ENCODE measurements around the gene TSHZ1. TPM values are rescaled to one million over a fixed set of nuclear protein-coding genes. Genes with fewer than 3 reads are reported as not detected.

Gene TSHZ1
- total and polyA plus RNA-seq, 2 of the 8 experiments (the other 6 are each of a cell fraction or from before 2014, with no cell fraction given), result 0.03 to 0.32 TPM

DNA sequence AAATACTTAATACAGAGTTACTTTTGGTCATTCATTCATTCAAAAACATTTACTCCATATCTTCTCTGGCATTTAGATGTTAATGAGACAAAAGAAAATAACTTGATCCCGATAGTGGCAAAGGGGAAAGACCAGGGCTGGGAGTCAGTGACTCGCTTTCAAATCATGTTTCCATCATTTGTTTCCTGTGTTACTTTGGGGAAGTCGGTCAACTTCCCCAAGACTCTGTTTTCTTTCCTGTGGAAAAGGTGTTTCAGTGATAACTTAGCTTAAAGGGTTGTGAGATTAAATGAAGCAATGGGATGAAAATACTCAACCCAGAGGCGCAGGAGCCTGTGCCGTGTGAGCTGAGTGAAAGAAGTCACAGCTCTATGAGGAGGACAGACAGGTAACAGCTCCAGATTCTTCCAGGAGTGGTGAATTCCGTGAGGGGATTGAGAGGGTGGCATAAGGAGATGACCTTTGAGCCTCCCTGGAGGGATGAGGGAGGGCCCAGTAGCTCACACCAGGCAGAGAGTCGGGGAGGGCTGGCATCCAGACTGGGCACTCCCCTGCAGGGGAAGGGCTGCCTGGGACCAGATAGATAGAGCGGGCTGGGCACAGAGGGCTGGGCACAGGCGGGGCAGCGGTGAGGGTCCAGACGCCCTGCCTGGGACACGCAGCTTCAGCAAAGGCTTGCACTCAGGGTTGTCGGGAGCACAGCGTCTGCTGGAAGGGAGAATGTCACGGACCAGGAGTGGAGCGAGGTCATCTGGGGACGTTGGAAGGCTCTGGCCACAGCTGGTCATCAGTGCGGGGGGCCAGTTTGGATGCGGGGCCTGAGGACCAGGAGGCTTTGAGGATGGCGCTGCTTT lies 70.1 kb downstream of the TSHZ1 start:
- Histone ChIP-seq H4K91ac (replicated peaks; ENCODE audit: insufficient read length, low read length) (no peak overlapping the region), H2BK120ac (replicated peaks; ENCODE audit: low read depth, low read length) (no peak overlapping the region), H3K56ac (replicated peaks; ENCODE audit: insufficient read length, low read depth, low read length) (no peak overlapping the region), H3K9ac (replicated peaks in 1 of 4; ENCODE audit: extremely low read depth in 1 of 4, low read depth in 3 of 4, low read length in 3 of 4) (no peak overlapping the region), H4K8ac (ENCODE audit: extremely low read depth, insufficient read depth, low read length) (peak overlapping the region; percentile 35; the same call in 1 of the 2 replicates), H3K36me3 (ENCODE audit: control insufficient read depth in 2 of 4, insufficient read depth in 4 of 4, low read length in 3 of 4) (no peaks in the 10 kb centered on the region), H3K9me3 (ENCODE audit: insufficient read depth in 2 of 2, low read depth in 1 of 2, low read length in 1 of 2) (no peaks in the 10 kb centered on the region; a peak in 1 of 4 replicates), H2BK5ac (ENCODE audit: low read depth, low read length) (no peak overlapping the region), H3K23me2 (ENCODE audit: low read depth, low read length) (no peaks in the 10 kb centered on the region), H4K5ac (ENCODE audit: insufficient read length, low read depth, low read length) (no peak overlapping the region), H3K14ac (ENCODE audit: insufficient read length) (no peak overlapping the region), H2AFZ (ENCODE audit: low read length) (no peak overlapping the region), H3K4ac (replicated peaks; ENCODE audit: insufficient read length, low read depth, low read length) (no peak overlapping the region), H3K79me2 (ENCODE audit: control insufficient read depth in 1 of 2, insufficient read depth in 2 of 2, low read length in 2 of 2) (no peaks in the 10 kb centered on the region), H3K79me1 (ENCODE audit: low read depth, low read length) (no peaks in the 10 kb centered on the region), H3K4me1 (replicated peaks in 1 of 4; ENCODE audit: control insufficient read depth in 3 of 4, insufficient read depth in 4 of 4, low read length in 3 of 4) (peaks cover 0 to 2% (median 0%) of the 10 kb centered on the region in 4 experiments; a peak in 4 of 7 replicates), H3K23ac (ENCODE audit: insufficient read length) (no peak overlapping the region), H3K4me3 (ENCODE audit: extremely low read depth in 1 of 4, insufficient read depth in 2 of 4, low read depth in 3 of 4, low read length in 4 of 4) (no peak overlapping the region), H3K27me3 (replicated peaks in 1 of 4; ENCODE audit: control insufficient read depth in 3 of 4, extremely low read depth in 1 of 4, insufficient read depth in 3 of 4, low read length in 3 of 4) (no peaks in the 10 kb centered on the region), H2AK5ac (ENCODE audit: low read depth, low read length) (no peak overlapping the region), H2BK20ac (ENCODE audit: low read length) (no peak overlapping the region), H2BK15ac (ENCODE audit: low read length) (no peak overlapping the region), H2BK12ac (ENCODE audit: low read depth, low read length) (no peak overlapping the region), H3K4me2 (ENCODE audit: insufficient read depth in 1 of 2, low read depth in 2 of 2, low read length in 2 of 2) (no peak overlapping the region), H3K27ac (ENCODE audit: low read depth, low read length) (no peak overlapping the region), H4K20me1 (replicated peaks in 1 of 2; ENCODE audit: control insufficient read depth in 1 of 2, insufficient read depth in 2 of 2, low read length in 2 of 2) (no peaks in the 10 kb centered on the region), H3K18ac (ENCODE audit: extremely low read depth, low read length) (no peak overlapping the region)
- FAIRE-seq, result no peak
- POLR2A ChIA-PET (ENCODE audit: partially characterized antibody), result interaction anchor here (1.0 kb wide), 1 partner anchor 304 kb away, joined by 3 read pairs; no protein-coding TSS in a partner anchor
- CTCF ChIA-PET (ENCODE audit: partially characterized antibody), result interaction anchor here (0.6 kb wide), 1 partner anchor 130 kb away, joined by 3 read pairs; no protein-coding TSS in a partner anchor
- DNase-seq (ENCODE audit: low read depth in 1 of 2, low spot score in 2 of 2), result peak in 1 of 2 experiments; percentile 20
- 94% methylated on average over 20 of the region's 20 CpGs; no CpG with 5 or more reads in 1 of the 2 experiments for WGBS, 2 experiments (ENCODE audit: extremely low coverage in 1 of 2, insufficient coverage in 1 of 2, insufficient read length in 1 of 2, insufficient replicate concordance in 2 of 2, low coverage in 1 of 2, low lambda C conversion rate in 2 of 2, missing lambda C conversion rate in 1 of 2)
- TF ChIP-seq EZH2 (IDR thresholded peaks at IDR 0.05; ENCODE audit: low read depth, low read length, severe bottlenecking) (no peak), TEAD4 (IDR thresholded peaks at IDR 0.05; ENCODE audit: low read depth, low read length) (no peak), TAF1 (IDR thresholded peaks at IDR 0.05; ENCODE audit: low read depth, low read length) (no peak), ZNF274 (IDR thresholded peaks at IDR 0.05; ENCODE audit: borderline replicate concordance, extremely low read depth, low read length) (no peak), RFX5 (IDR thresholded peaks at IDR 0.05; ENCODE audit: borderline replicate concordance, low read depth, low read length) (no peak), CHD2 (IDR thresholded peaks at IDR 0.05; ENCODE audit: low read length) (no peak), TAF7 (optimal IDR thresholded peaks at IDR 0.05; ENCODE audit: borderline replicate concordance, low read depth, low read length) (no peak), POLR2AphosphoS5 (IDR thresholded peaks at IDR 0.05; ENCODE audit: low read depth, low read length) (no peak), TBP (IDR thresholded peaks at IDR 0.05; ENCODE audit: low read depth, low read length) (no peak)
- TF ChIP-seq, protein P1, sequence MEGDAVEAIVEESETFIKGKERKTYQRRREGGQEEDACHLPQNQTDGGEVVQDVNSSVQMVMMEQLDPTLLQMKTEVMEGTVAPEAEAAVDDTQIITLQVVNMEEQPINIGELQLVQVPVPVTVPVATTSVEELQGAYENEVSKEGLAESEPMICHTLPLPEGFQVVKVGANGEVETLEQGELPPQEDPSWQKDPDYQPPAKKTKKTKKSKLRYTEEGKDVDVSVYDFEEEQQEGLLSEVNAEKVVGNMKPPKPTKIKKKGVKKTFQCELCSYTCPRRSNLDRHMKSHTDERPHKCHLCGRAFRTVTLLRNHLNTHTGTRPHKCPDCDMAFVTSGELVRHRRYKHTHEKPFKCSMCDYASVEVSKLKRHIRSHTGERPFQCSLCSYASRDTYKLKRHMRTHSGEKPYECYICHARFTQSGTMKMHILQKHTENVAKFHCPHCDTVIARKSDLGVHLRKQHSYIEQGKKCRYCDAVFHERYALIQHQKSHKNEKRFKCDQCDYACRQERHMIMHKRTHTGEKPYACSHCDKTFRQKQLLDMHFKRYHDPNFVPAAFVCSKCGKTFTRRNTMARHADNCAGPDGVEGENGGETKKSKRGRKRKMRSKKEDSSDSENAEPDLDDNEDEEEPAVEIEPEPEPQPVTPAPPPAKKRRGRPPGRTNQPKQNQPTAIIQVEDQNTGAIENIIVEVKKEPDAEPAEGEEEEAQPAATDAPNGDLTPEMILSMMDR (IDR thresholded peaks at IDR 0.05; ENCODE audit: control extremely low read depth in 1 of 3, insufficient read depth in 1 of 3, low read depth in 1 of 3, low read length in 3 of 3), result no peak
